Lower leg skin (tissue), 4 donors: ENCODE data around the gene GREB1L. TPM values are rescaled to one million over a fixed set of nuclear protein-coding genes. Genes with fewer than 3 reads are reported as not detected.
"Not testable (repeated sequence)": the region's sequence is repeated elsewhere in the genome, so short reads cannot be mapped to it uniquely, and the experiment has no call there.

Experiments used
- DNase-seq, 2 donors: peaks; one replicate each; pipeline ENCODE4 v3.0.0-alpha.2; 2019; ENCODE audit warnings: low spot score in 2 of 2
- H3K4me3 ChIP-seq: fragments of 200-600 bp; sonication (generic); 2 replicates; pipeline ENCODE4 v1.5.1; 2017; ENCODE audit warnings: mild to moderate bottlenecking, low read depth; ENCODE audit not compliant: poor library complexity, severe bottlenecking
- CTCF ChIP-seq, 3 donors: fragments of 450-650 bp; IDR thresholded peaks; one replicate each; pipeline ENCODE4 v1.5.1; 2016; ENCODE audit warnings: antibody characterized with exemption in 3 of 3, mild to moderate bottlenecking in 3 of 3, moderate library complexity in 2 of 3
- POLR2A ChIP-seq, 2 donors: fragments of 450-650 bp; IDR thresholded peaks; one replicate each; pipeline ENCODE4 v1.6.1; 2016 to 2017; ENCODE audit warnings: antibody characterized with exemption in 2 of 2, mild to moderate bottlenecking in 1 of 2, moderate library complexity in 1 of 2
- WGBS, 2 donors: methylation state at CpG; one replicate each; pipeline ENCODE4 v1.1.5; 2018; 5-methylcytosine and 5-hydroxymethylcytosine counted together
- intact Hi-C: fragments of 100-400 bp; cut with DNase I; formaldehyde crosslinking; loops from one replicate; pipeline ENCODE4 v1.15.0; 2023; ENCODE audit warnings: low total_unique reads
- total RNA-seq, 4 donors: library from RNA; depleted of rRNA; stranded (reverse); fragments of >200 nt; gene quantifications; one replicate each; pipeline ENCODE4 v1.1.0, GENCODE V29; 2016

GREB1L gene
- total RNA-seq, 4 donors from 2014 or later, result 1.1 to 6.5 (median 4.0) TPM

DNA sequence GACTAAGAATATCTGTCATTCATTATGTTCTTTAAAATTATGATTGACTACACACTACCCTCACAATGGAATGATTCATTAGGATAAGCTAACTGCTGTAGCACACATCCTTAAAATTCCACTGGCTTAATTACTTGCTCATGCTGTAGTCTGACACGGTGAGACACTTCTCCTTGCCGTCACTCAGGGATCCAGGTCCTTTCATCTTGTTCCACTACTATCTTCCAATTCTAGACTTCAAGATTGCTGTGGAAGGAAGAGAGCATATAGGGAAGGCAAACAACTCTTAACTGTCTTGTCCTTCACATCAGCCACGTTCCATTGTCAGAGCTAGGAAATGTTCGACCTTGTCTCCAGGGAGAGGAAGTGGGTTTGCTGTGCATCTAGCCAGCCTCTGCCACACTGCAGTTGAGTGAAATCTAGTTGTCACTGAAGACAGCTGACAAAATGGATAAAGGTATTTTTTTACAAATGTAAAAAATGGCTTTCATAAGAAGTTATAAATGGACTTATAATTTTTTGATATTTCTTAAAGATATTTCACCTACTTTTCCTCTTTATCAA lies 30.1 kb downstream of the GREB1L start:
- TF ChIP-seq POLR2A (IDR thresholded peaks at IDR 0.05), result no peak
- no peak for TF ChIP-seq CTCF (IDR thresholded peaks at IDR 0.05)
- DNase-seq, result no peak
- intact Hi-C loops, result no loop called here
- WGBS, 2 donors, result 37 to 49% methylated on average over 4 of the region's 4 CpGs
- no peak overlapping the region for H3K4me3 ChIP-seq

- 75 to 79% methylated on average over 3 of the region's 3 CpGs for WGBS, 2 donors
- no peak overlapping the region for H3K4me3 ChIP-seq
- no peak for DNase-seq
- intact Hi-C loops, result no loop called here
- TF ChIP-seq POLR2A (IDR thresholded peaks at IDR 0.05) (no peak), CTCF (IDR thresholded peaks at IDR 0.05) (no peak)
Observed at GRCh38 chr18:21273568-21273967, 31.5 kb downstream of the GREB1L start.

DNA sequence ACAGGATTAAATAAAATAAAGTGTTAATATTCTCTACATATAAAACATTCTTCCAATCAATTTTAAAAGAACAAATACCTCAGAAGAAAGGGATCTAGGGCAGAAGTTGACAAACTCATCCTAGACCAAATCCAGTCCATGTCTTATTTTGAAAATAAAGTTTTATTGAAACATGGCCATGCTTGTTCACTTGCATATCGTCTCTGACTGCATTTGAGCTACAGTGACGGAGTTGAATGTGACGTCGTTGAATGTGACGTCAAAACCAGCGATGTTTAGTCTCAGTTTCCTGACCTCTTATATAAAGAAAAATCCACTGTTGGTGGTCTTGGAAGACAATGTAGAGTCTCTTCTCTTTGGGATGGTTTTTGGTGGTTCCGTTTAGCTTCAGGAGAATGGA lies 33.6 kb downstream of the GREB1L start:
- WGBS, 2 donors, result 95 to 96% methylated on average over 7 of the region's 7 CpGs
- intact Hi-C loops, result no loop called here
- no peak overlapping the region for H3K4me3 ChIP-seq
- no peak for DNase-seq
- no peak for TF ChIP-seq CTCF (IDR thresholded peaks at IDR 0.05)
- no peak for TF ChIP-seq POLR2A (IDR thresholded peaks at IDR 0.05)

DNA sequence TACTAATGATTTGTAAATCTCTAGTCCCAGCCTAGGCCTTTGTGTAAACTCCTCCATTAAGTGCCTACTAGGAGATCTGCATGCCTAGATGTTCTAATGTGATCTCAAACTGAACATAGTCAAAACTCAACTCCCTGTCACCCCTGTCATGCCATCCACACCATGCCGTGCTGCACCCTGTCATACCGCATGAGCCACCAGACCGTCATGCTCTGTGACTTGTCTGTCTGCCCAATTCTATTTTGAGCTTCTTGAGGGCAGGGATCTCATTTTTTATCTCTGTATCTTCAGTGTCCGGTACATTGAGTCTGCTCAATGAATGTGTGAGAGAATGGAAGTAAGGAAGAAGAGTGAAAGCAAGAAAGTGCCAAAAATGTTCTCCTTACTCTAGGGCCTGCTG lies 35.5 kb downstream of the GREB1L start:
- WGBS, 2 donors, result 91 to 98% methylated on average over 4 of the region's 4 CpGs
- intact Hi-C loops, result no loop called here
- DNase-seq, result no peak
- TF ChIP-seq POLR2A (IDR thresholded peaks at IDR 0.05) (no peak), CTCF (IDR thresholded peaks at IDR 0.05) (no peak)
- H3K4me3 ChIP-seq, result no peak overlapping the region

DNA sequence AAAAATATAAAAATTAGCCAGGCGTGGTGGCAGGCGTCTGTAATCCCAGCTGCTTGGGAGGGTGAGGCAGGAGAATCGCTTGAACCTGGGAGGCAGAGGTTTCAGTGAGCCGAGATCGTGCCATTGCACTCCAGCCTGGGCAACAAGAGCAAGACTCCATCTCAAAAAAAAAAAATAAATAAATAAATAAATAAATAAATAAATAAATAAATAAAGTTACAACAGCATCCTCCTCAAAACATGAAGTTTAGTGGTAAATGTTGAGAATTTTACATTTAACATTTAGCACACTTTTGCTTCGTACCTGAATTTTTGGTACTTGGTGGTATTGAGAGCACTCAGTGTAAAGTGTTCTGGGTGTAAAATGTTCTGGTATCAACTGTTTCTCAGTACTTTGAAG lies 36.2 kb downstream of the GREB1L start:
- H3K4me3 ChIP-seq, intact Hi-C loops, DNase-seq: not testable (repeated sequence)
- 96 to 98% methylated on average over 6 of the region's 6 CpGs for WGBS, 2 donors

- no peak overlapping the region for H3K4me3 ChIP-seq
- TF ChIP-seq POLR2A (IDR thresholded peaks at IDR 0.05), result no peak
- TF ChIP-seq CTCF (IDR thresholded peaks at IDR 0.05), result no peak
- DNase-seq, result no peak
- intact Hi-C loops, result loop anchor here (10.0 kb wide), 1 partner anchor 123 kb away; no protein-coding TSS in a partner anchor
Observed at GRCh38 chr18:21281603-21282002, 39.6 kb downstream of the GREB1L start.
